Heart right ventricle (tissue), 16 donors: Measurements from ENCODE around the gene DIP2C. TPM values are rescaled to one million over a fixed set of nuclear protein-coding genes. Genes with fewer than 3 reads are reported as not detected.

ENCODE experiments used
- ATAC-seq, 8 donors: fragments of 200-7000 bp; cut with Tn5 transposase; one replicate each; pipeline ENCODE4 v1.9.1; 2020; ENCODE audit warnings: mild to moderate bottlenecking in 8 of 8, moderate library complexity in 8 of 8, moderate number of reproducible peaks in 1 of 8
- DNase-seq, 2 donors: peaks; one replicate each; pipeline ENCODE4 v3.0.0-alpha.2; 2020
- H3K27ac ChIP-seq, 10 donors: fragments of 200-600 bp; sonication (generic) in 2 of 10; one replicate each; pipeline versions ENCODE4 v1.5.0 to v1.8.0; 2020 to 2022; ENCODE audit warnings: mild to moderate bottlenecking in 3 of 10
- H3K27me3 ChIP-seq, 7 donors: fragments of 200-600 bp; one replicate each; pipeline ENCODE4 v1.8.0; 2021 to 2022; ENCODE audit warnings: mild to moderate bottlenecking in 2 of 7
- H3K36me3 ChIP-seq, 9 donors: fragments of 200-600 bp; sonication (generic) in 1 of 9; one replicate each; pipeline versions ENCODE4 v1.5.0 to v1.8.0; 2020 to 2022; ENCODE audit warnings: mild to moderate bottlenecking in 2 of 9
- H3K4me1 ChIP-seq, 9 donors: fragments of 200-600 bp; sonication (generic) in 1 of 9; one replicate each; pipeline versions ENCODE4 v1.5.0 to v1.8.0; 2020 to 2022; ENCODE audit warnings: mild to moderate bottlenecking in 4 of 9
- H3K4me3 ChIP-seq, 10 donors: fragments of 200-600 bp; sonication (generic) in 2 of 10; one replicate each; pipeline versions ENCODE4 v1.5.0 to v1.8.0; 2020 to 2022; ENCODE audit warnings: mild to moderate bottlenecking in 7 of 10, moderate library complexity in 2 of 10
- H3K9me3 ChIP-seq, 11 donors: fragments of 200-600 bp in 10 of 11; sonication (generic) in 2 of 11; one replicate each; pipeline versions ENCODE4 v1.5.0 to v1.8.0; 2013 to 2022; ENCODE audit warnings: mild to moderate bottlenecking in 2 of 11, control low read depth in 1 of 11, moderate library complexity in 1 of 11
- CTCF ChIP-seq, 9 donors: fragments of 200-600 bp; sonication (generic) in 2 of 9; IDR thresholded peaks; one replicate each; pipeline versions ENCODE4 v1.5.0 to v1.8.0; 2021 to 2022; ENCODE audit warnings: antibody characterized with exemption in 9 of 9, mild to moderate bottlenecking in 5 of 9, moderate library complexity in 1 of 9
- WGBS, 2 donors: extraction: QIAGEN DNeasy Blood & Tissue Kit; methylation state at CpG; one replicate each; pipeline ENCODE4 v1.1.7; 2013; ENCODE audit warnings: inconsistent platforms in 1 of 2; 5-methylcytosine and 5-hydroxymethylcytosine counted together
- intact Hi-C, 10 donors: fragments of 100-400 bp; cut with DNase I; formaldehyde crosslinking; loops; one replicate each; pipeline versions ENCODE4 v1.11.1 to v1.14.2; 2022
- polyA plus RNA-seq, 2 donors: library from polyadenylated mRNA; stranded (reverse); fragments of 200-250 nt; gene quantifications; one replicate each; pipeline ENCODE4 v1.2.3, GENCODE V29; 2013
- total RNA-seq, 10 donors: library from RNA; stranded (reverse); fragmentation: NEBNext Ultra II Directional in 3 of 10; extraction: Animal tissue kit (Norgen Biotek cat#: 25700) in 3 of 10; gene quantifications; one replicate each; pipeline versions ENCODE4 v1.2.1 to v1.2.4, GENCODE V29; 2021 to 2023
- donor health status: Arrhythmogenic right ventricular cardiomyopathy.
- donor health status: ischemic (EF 13 %, LVEDD 7.1; RV severe dilation, severe dysfunction).
- donor health status: healthy with polysubstance abuse.
- donor health status: DM: no; HTN: yes; CAD: no.
- donor health status: DM: no; HTN: no; CAD: no.
- donor health status: ischemic (EF 25% LVEDD 6.9; RV normal size, moderate dysfunction).
- donor health status: ischemic (EF 25% LVEDD 5.7; RV mildly dilated, moderate dysfunction).
- donor health status: healthy.
- donor health status: DM: yes; HTN: yes; CAD: no.
- donor health status: Ischemic cardiomyopathy.
- donor health status: ischemic (EF 35%, LVEDD 5.7; RV mildly dilated, moderate dysfunction).
- donor health status: nonischemic (EF 11% LVEDD 7.7; RV severe dilation, severe dysfunction).
- donor health status: DM: yes; HTN: yes; CAD: no.
- donor health status: PGD.
- donor health status: ischemic (EF 29% LVEDD 5.4; RV normal size, mild dysfunction).
- donor health status: nonischemic (EF 23%, LVEDD 6.1; RV moderate dilation, normal function).

DIP2C gene
- total and polyA plus RNA-seq, 12 donors: 7.1 to 48.2 (median 33.7) TPM

- no peak for TF ChIP-seq CTCF (IDR thresholded peaks at IDR 0.05)
- H3K9me3 ChIP-seq: no peaks in the 10 kb centered on the region
- H3K36me3 ChIP-seq: peaks cover 0 to 50% (median 20%) of the 10 kb centered on the region in 9 donors
- 85 to 86% methylated on average over 13 of the region's 13 CpGs for WGBS, 2 donors
- ATAC-seq: peak in 1 of 8 donors; percentile 17
- H3K27ac ChIP-seq: no peak overlapping the region
- no peak for DNase-seq
- intact Hi-C loops: no loop called here
- peaks cover 0 to 30% (median 16%) of the 10 kb centered on the region in 9 donors for H3K4me1 ChIP-seq
- H3K4me3 ChIP-seq: no peak overlapping the region
- no peaks in the 10 kb centered on the region for H3K27me3 ChIP-seq
These were observed 318.0 kb downstream of the DIP2C start for GRCh38 chr10:371515-371914.

GRCh38 chr10:370449-370825 lies 319.0 kb downstream of the DIP2C start:
- WGBS, 2 donors: 92 to 93% methylated on average over 6 of the region's 6 CpGs
- H3K36me3 ChIP-seq: peaks cover 0 to 54% (median 30%) of the 10 kb centered on the region in 9 donors

GRCh38 chr10:369684-370448 lies 319.6 kb downstream of the DIP2C start:
- 60 to 71% methylated on average over 22 of the region's 22 CpGs for WGBS, 2 donors
- Histone ChIP-seq H3K4me3 (no peak overlapping the region), H3K9me3 (no peaks in the 10 kb centered on the region), H3K27ac (no peak overlapping the region), H3K27me3 (no peaks in the 10 kb centered on the region), H3K36me3 (peaks cover 0 to 54% (median 33%) of the 10 kb centered on the region in 9 donors), H3K4me1 (peaks cover 0 to 30% (median 16%) of the 10 kb centered on the region in 9 donors)
- DNase-seq (no peak), ATAC-seq (peak in 6 of 8 donors; percentile 24 to 66 (median 48))
- TF ChIP-seq CTCF (IDR thresholded peaks at IDR 0.05): no peak
- intact Hi-C loops: no loop called here

More at GRCh38 chr10:370449-370825, 319.0 kb downstream of the DIP2C start:
- Histone ChIP-seq H3K27me3 (no peaks in the 10 kb centered on the region), H3K4me1 (peaks cover 0 to 30% (median 16%) of the 10 kb centered on the region in 9 donors), H3K27ac (no peak overlapping the region), H3K9me3 (no peaks in the 10 kb centered on the region), H3K4me3 (no peak overlapping the region)
- ATAC-seq (peak in 1 of 8 donors; percentile 5), DNase-seq (no peak)
- no peak for TF ChIP-seq CTCF (IDR thresholded peaks at IDR 0.05)
- intact Hi-C loops: no loop called here

- Histone ChIP-seq H3K9me3 (no peaks in the 10 kb centered on the region), H3K27ac (no peak overlapping the region), H3K4me3 (no peak overlapping the region), H3K4me1 (peaks cover 0 to 26% (median 11%) of the 10 kb centered on the region in 9 donors), H3K27me3 (no peaks in the 10 kb centered on the region), H3K36me3 (peaks cover 0 to 55% (median 33%) of the 10 kb centered on the region in 9 donors)
- DNase-seq: no peak
- intact Hi-C loops: no loop called here
- no peak for TF ChIP-seq CTCF (IDR thresholded peaks at IDR 0.05)
- 82 to 86% methylated on average over 18 of the region's 18 CpGs for WGBS, 2 donors
- ATAC-seq: peak in 2 of 8 donors; percentile 4 to 6
These were observed 320.2 kb downstream of the DIP2C start for GRCh38 chr10:369221-369683.
